Measurements from ENCODE around the gene ERAS. TPM values are rescaled to one million over a fixed set of nuclear protein-coding genes. Genes with fewer than 3 reads are reported as not detected.
"Not testable (repeated sequence)": the region's sequence is repeated elsewhere in the genome, so short reads cannot be mapped to it uniquely, and the experiment has no call there.

ERAS gene
- total RNA-seq, 1 experiment from 2014 or later, result not detected

- no peak for DNase-seq (ENCODE audit: low read depth)
Observed at GRCh38 chrX:48831136-48831908, 5.0 kb downstream of the ERAS start.

DNA sequence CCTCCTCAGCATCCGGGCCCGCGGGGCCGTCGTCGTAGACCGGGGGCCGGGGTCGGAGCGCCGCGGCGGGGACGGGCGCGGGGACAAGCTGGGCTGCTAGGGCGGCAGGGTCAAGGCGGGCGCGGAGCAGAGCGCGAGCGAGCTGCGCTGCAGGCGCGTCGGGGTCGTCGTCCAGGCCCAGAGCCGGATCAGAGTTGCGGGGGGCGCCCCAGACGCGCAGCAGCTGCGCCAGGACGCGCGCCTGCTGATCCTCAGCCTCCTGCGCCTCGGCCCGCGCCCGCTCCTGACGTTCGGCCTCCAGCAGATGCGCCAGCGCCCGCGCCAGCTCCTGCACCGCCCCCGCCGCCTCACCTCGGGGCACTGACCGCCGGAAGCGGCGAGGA lies 5.6 kb downstream of the ERAS start:
- no peak for DNase-seq (ENCODE audit: low read depth)

GRCh38 chrX:48833542-48834138 lies 7.3 kb downstream of the ERAS start:
- DNase-seq (ENCODE audit: low read depth), result peak; percentile 7

GRCh38 chrX:48834383-48834709 lies 8.0 kb downstream of the ERAS start:
- no peak for DNase-seq (ENCODE audit: low read depth)

GRCh38 chrX:48835524-48836329 lies 9.4 kb downstream of the ERAS start, which contains the start of gene PCSK1N:
Gene PCSK1N (minus strand): TSS chrX:48835610. CDS start chrX:48835532, 78 bp downstream.
- peak; percentile 21 for DNase-seq (ENCODE audit: low read depth)

GRCh38 chrX:48839686-48840085 lies 13.4 kb downstream of the ERAS start:
- DNase-seq (ENCODE audit: low read depth), result no peak

- DNase-seq (ENCODE audit: low read depth), result no peak
Observed at GRCh38 chrX:48848847-48849246, 22.5 kb downstream of the ERAS start.

DNA sequence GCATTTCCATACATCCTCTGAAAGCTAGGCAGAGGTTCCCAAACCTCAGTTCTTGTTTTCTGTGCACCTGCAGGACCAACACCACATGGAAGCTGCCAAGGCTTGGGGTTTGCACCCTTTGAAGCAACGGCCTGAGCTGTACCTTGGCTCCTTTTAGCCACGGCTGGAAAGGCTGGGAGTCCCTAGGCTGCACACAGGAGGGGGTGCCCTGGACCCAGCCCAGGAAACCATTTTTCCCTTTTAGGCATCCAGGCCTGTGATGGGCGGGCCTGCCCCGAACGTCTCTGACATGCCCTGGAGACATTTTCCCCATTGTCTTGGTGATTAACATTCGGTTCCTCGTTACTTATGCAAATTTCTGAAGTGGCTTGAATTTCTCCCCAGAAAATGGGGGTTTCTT lies 26.5 kb downstream of the ERAS start:
- DNase-seq (ENCODE audit: low read depth), result no peak

- DNase-seq (ENCODE audit: low read depth), result not testable (repeated sequence)
Observed at GRCh38 chrX:48853494-48853893, 27.2 kb downstream of the ERAS start.

DNA sequence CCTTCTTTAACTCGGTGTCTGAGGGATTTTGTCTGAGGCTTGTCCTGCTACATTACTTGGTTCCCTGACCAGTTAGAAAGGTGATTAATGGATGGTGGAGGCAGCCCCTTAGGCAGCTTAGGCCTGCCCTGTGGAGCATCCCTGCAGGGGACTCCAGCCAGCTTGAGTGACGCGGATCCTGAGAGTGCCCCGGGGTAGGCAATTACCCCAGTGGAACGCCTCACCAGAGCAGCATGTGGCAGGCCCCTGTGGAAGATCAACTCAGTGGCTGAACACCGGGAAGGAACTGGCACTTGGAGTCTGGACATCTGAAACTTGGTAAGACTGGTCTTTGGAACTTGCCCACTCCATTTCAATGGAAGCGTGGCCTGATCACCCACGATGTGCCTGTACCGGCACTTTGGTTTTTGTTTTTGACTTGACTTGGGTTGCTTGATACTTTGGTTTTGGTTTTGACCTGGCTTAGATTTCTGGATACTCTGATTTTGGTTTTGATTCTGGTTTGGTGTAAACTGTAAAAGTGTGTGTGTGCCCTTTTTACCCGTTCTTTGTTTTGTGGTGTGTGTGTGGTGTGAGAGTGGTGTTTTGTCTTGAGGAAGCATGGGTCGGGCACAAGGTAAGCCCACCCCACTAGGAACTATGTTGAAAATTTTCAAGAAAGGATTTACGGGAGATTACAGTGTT lies 27.9 kb downstream of the ERAS start:
- DNase-seq (ENCODE audit: low read depth), result not testable (repeated sequence)

DNA sequence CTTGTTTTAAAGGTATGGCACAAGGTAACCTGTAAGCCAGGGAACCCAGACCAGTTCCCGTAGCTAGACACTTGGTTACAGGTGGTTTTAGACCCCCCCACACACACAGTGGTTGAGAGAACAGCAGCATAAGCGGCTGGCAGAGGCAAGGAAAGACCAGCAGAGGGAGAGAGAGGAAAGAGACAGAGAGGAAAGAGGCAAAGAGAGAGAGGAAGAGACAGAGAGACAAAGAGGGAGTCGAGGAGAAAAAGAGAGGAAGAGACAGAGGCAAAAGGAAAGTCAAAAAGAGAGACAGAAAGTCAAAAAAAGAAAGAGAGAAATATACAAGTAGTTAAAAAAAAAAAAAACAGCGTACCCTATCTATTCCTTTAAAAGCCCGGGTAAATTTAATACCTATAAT lies 28.6 kb downstream of the ERAS start:
- peak; percentile 7 for DNase-seq (ENCODE audit: low read depth)

GRCh38 chrX:48864210-48864609 lies 37.9 kb downstream of the ERAS start:
- DNase-seq (ENCODE audit: low read depth), result peak; percentile 68

DNA sequence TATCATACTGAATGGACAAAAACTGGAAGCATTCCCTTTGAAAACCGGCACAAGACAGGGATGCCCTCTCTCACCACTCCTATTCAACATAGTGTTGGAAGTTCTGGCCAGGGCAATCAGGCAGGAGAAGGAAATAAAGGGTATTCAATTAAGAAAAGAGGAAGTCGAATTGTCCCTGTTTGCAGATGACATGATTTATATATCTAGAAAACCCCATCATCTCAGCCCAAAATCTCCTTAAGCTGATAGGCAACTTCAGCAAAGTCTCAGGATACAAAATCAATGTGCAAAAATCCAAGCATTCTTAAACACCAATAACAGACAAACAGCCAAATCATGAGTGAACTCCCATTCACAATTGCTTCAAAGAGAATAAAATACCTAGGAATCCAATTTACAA lies 45.7 kb downstream of the ERAS start:
- not testable (repeated sequence) for DNase-seq (ENCODE audit: low read depth)

DNA sequence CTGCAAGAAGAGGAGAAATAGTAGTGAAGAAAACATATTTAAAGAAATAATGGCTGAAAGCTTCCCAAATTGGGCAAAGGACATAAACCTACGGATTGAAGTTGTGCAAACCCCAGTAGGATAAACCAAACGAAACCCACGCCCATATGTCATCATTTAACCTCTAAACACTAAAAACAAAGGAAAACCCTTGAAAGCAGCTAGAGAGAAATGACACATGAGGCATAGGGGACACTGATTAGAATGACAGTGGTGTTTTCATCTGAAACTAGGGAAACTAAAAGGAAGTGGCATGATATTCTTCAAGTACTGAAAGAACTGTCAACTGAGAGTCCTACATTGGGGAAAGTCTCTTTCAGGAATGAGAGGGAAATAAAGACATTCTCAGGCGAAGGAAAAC lies 50.6 kb downstream of the ERAS start:
- not testable (repeated sequence) for DNase-seq (ENCODE audit: low read depth)

Other genes starting within 250 kb of the ERAS start
- 82.3 and 92.5 TPM in 2 replicates for gene WDR13, start 229.0 kb upstream of the ERAS start, total RNA-seq (2014; rRNA removed; shearing (Covaris generic))
- 0.57 TPM in 1 of 2 replicates, not detected in the other for gene WAS, start 142.7 kb upstream of the ERAS start, total RNA-seq (2014; rRNA removed; shearing (Covaris generic))
- 14.3 and 20.7 TPM in 2 replicates for gene SUV39H1, start 129.8 kb upstream of the ERAS start, total RNA-seq (2014; rRNA removed; shearing (Covaris generic))
- not detected in 2 replicates for gene GLOD5, start 64.8 kb upstream of the ERAS start, total RNA-seq (2014; rRNA removed; shearing (Covaris generic))
- not detected in 2 replicates for gene GATA1, start 39.9 kb upstream of the ERAS start, total RNA-seq (2014; rRNA removed; shearing (Covaris generic))
- 18.9 and 40.9 TPM in 2 replicates for gene HDAC6, start 24.4 kb upstream of the ERAS start, total RNA-seq (2014; rRNA removed; shearing (Covaris generic))
- 28.7 and 32.1 TPM in 2 replicates for gene PCSK1N, start 9.1 kb downstream of the ERAS start, total RNA-seq (2014; rRNA removed; shearing (Covaris generic))
- gene TIMM17B, start 71.3 kb downstream of the ERAS start, total RNA-seq (2014; rRNA removed; shearing (Covaris generic)), result 47.4 and 64.1 TPM in 2 replicates
- 102 TPM in 2 replicates for gene PQBP1, start 71.4 kb downstream of the ERAS start, total RNA-seq (2014; rRNA removed; shearing (Covaris generic))
- 24.8 and 24.9 TPM in 2 replicates for gene SLC35A2, start 85.1 kb downstream of the ERAS start, total RNA-seq (2014; rRNA removed; shearing (Covaris generic))
- 4.6 and 6.6 TPM in 2 replicates for gene PIM2, start 92.5 kb downstream of the ERAS start, total RNA-seq (2014; rRNA removed; shearing (Covaris generic))
- gene OTUD5, start 131.1 kb downstream of the ERAS start, total RNA-seq (2014; rRNA removed; shearing (Covaris generic)), result 16.8 and 17.8 TPM in 2 replicates
- 0.18 and 0.46 TPM in 2 replicates for gene KCND1, start 145.3 kb downstream of the ERAS start, total RNA-seq (2014; rRNA removed; shearing (Covaris generic))
- gene GRIPAP1, start 175.8 kb downstream of the ERAS start, total RNA-seq (2014; rRNA removed; shearing (Covaris generic)), result 9.7 and 16.9 TPM in 2 replicates
- 24.5 and 36.2 TPM in 2 replicates for gene TFE3, start 216.8 kb downstream of the ERAS start, total RNA-seq (2014; rRNA removed; shearing (Covaris generic))
- 0.09 and 0.46 TPM in 2 replicates for gene CCDC120, start 232.5 kb downstream of the ERAS start, total RNA-seq (2014; rRNA removed; shearing (Covaris generic))
- gene PRAF2, start 247.5 kb downstream of the ERAS start, total RNA-seq (2014; rRNA removed; shearing (Covaris generic)), result 3.4 and 3.5 TPM in 2 replicates

All from Daoy (cell line).